ENCODE data around the gene PNISR. TPM values are rescaled to one million over a fixed set of nuclear protein-coding genes. Genes with fewer than 3 reads are reported as not detected.

Gene PNISR
- total and polyA plus RNA-seq, 3 donors from 2014 or later = 57.7 to 184 (median 173) TPM

GRCh38 chr6:99407076-99407475, 18.0 kb downstream of the PNISR start:
- Histone ChIP-seq H3K9me3 (no peaks in the 10 kb centered on the region), H3K4me3 (no peak overlapping the region), H3K36me3 (ENCODE audit: low read depth, missing control alignments) (no peaks in the 10 kb centered on the region), H3K27ac (no peak overlapping the region), H3K27me3 (no peaks in the 10 kb centered on the region), H3K4me1 (no peaks in the 10 kb centered on the region)
- TF ChIP-seq CTCF (IDR thresholded peaks at IDR 0.05) = no peak
- no peak for TF ChIP-seq POLR2A (IDR thresholded peaks at IDR 0.05)
- DNase-seq = no peak
- intact Hi-C loops (cut with DNase I; ENCODE audit: low total_unique reads) = no loop called here
- WGBS, 2 donors = 76 to 82% methylated on average over 7 of the region's 7 CpGs

GRCh38 chr6:99402448-99402847, 22.7 kb downstream of the PNISR start:
- no peaks in the 10 kb centered on the region for H3K4me1 ChIP-seq
- no peaks in the 10 kb centered on the region for H3K36me3 ChIP-seq (ENCODE audit: low read depth, missing control alignments)
- H3K9me3 ChIP-seq = no peaks in the 10 kb centered on the region
- intact Hi-C loops (cut with DNase I; ENCODE audit: low total_unique reads) = no loop called here
- 88 to 90% methylated on average over 5 of the region's 5 CpGs for WGBS, 2 donors
- H3K4me3 ChIP-seq = no peak overlapping the region
- no peaks in the 10 kb centered on the region for H3K27me3 ChIP-seq
- TF ChIP-seq CTCF (IDR thresholded peaks at IDR 0.05) = no peak
- TF ChIP-seq POLR2A (IDR thresholded peaks at IDR 0.05) = no peak
- H3K27ac ChIP-seq = no peak overlapping the region
- no peak for DNase-seq

- H3K9me3 ChIP-seq = no peaks in the 10 kb centered on the region
- 47 to 100% methylated on average over 1 of the region's 1 CpG for WGBS, 2 donors
- H3K27me3 ChIP-seq = no peaks in the 10 kb centered on the region
- intact Hi-C loops (cut with DNase I; ENCODE audit: low total_unique reads) = no loop called here
- no peaks in the 10 kb centered on the region for H3K4me1 ChIP-seq
- no peaks in the 10 kb centered on the region for H3K36me3 ChIP-seq (ENCODE audit: low read depth, missing control alignments)
- H3K27ac ChIP-seq = no peak overlapping the region
- H3K4me3 ChIP-seq = no peak overlapping the region
- TF ChIP-seq CTCF (IDR thresholded peaks at IDR 0.05) (no peak), POLR2A (IDR thresholded peaks at IDR 0.05) (no peak)
- DNase-seq = no peak
These were observed 27.8 kb downstream of the PNISR start for GRCh38 chr6:99397287-99397686.

- peak; percentile 85 for DNase-seq
- Histone ChIP-seq H3K9me3 (no peaks in the 10 kb centered on the region), H3K36me3 (ENCODE audit: low read depth, missing control alignments) (no peaks in the 10 kb centered on the region), H3K4me1 (no peaks in the 10 kb centered on the region), H3K4me3 (peak within 1 kb of the TSS; percentile 74 to 77), H3K27me3 (no peaks in the 10 kb centered on the region), H3K27ac (peak within 1 kb of the TSS; percentile 79 to 81)
- TF ChIP-seq POLR2A (IDR thresholded peaks at IDR 0.05) = no peak
- intact Hi-C loops (cut with DNase I; ENCODE audit: low total_unique reads) = no loop called here
- WGBS, 2 donors = 6 to 7% methylated on average over 40 to 56 of the region's 56 CpGs
These were observed 31.2 kb downstream of the PNISR start, which contains the start of gene COQ3 for GRCh38 chr6:99393698-99394531. TSS of gene COQ3 (minus strand) at chr6:99394195. CDS start at chr6:99394179, 16 bp downstream.

GRCh38 chr6:99393366-99393697, 31.8 kb downstream of the PNISR start:
- Histone ChIP-seq H3K9me3 (no peaks in the 10 kb centered on the region), H3K27ac (peak overlapping the region; percentile 79 to 81), H3K27me3 (no peaks in the 10 kb centered on the region), H3K4me3 (peak overlapping the region; percentile 74 to 77), H3K4me1 (no peaks in the 10 kb centered on the region), H3K36me3 (ENCODE audit: low read depth, missing control alignments) (no peaks in the 10 kb centered on the region)
- no peak for TF ChIP-seq CTCF (IDR thresholded peaks at IDR 0.05)
- TF ChIP-seq POLR2A (IDR thresholded peaks at IDR 0.05) = no peak
- intact Hi-C loops (cut with DNase I; ENCODE audit: low total_unique reads) = no loop called here
- WGBS, 2 donors = 5 to 9% methylated on average over 2 of the region's 2 CpGs
- no peak for DNase-seq

Data from testis (tissue), 3 donors.